K562 (cell line): Measurements from ENCODE around the gene UFC1. TPM values are rescaled to one million over a fixed set of nuclear protein-coding genes. Genes with fewer than 3 reads are reported as not detected.

ENCODE experiments used
- ATF7 ChIP-seq: fragments of 450-650 bp; IDR thresholded peaks from 2 replicates; pipeline ENCODE4 v1.7.1; 2014; ENCODE audit warnings: mild to moderate bottlenecking, moderate library complexity
- BCOR ChIP-seq: fragments of 450-650 bp; IDR thresholded peaks from 2 replicates; pipeline ENCODE4 v1.6.1; 2016
- CUX1 ChIP-seq: fragments of 200-800 bp; sonication (Bioruptor generic); IDR thresholded peaks from 2 replicates; pipeline ENCODE4 v1.6.1; 2016; ENCODE audit warnings: missing genetic modification characterization, missing compliant biosample characterization
- FOXM1 ChIP-seq, 2 experiments: fragments of 450-650 bp in 1 of 2; sonication (generic) in 1 of 2; formaldehyde crosslinking in 1 of 2; IDR thresholded peaks; 2 replicates each; pipeline versions ENCODE4 v1.6.1 to v1.9.0; 2017 to 2022; ENCODE audit warnings: low read depth in 2 of 2, mild to moderate bottlenecking in 2 of 2, missing genetic modification reagents in 1 of 2, moderate library complexity in 1 of 2
- HMGN3 ChIP-seq: IDR thresholded peaks from 2 replicates; pipeline ENCODE4 v1.6.1; 2011; ENCODE audit warnings: borderline replicate concordance, low read depth, mild to moderate bottlenecking, mixed read lengths, low read length; ENCODE audit not compliant: insufficient read length; ENCODE audit errors: extremely low read depth
- PHTF2 ChIP-seq: fragments of 250-450 bp; sonication (Bioruptor Pico); IDR thresholded peaks from 2 replicates; pipeline ENCODE4 v1.5.0; 2021; ENCODE audit warnings: mild to moderate bottlenecking
- PRDM10 ChIP-seq: fragments of 450-650 bp; IDR thresholded peaks from 2 replicates; pipeline ENCODE4 v1.6.1; 2018; ENCODE audit not compliant: partially characterized antibody
- RAD21 ChIP-seq, 2 experiments: fragments of 250-450 bp in 1 of 2; fragments of 450-650 bp in 1 of 2; sonication (Bioruptor Pico) in 1 of 2; formaldehyde crosslinking in 1 of 2; IDR thresholded peaks in 1 of 2; conservative IDR thresholded peaks in 1 of 2; 2 replicates each; pipeline versions ENCODE4 v1.4.0 to v1.8.0; 2020 to 2022; ENCODE audit warnings: mild to moderate bottlenecking in 2 of 2, moderate library complexity in 1 of 2
- RB1 ChIP-seq: fragments of 450-650 bp; IDR thresholded peaks from 2 replicates; pipeline ENCODE4 v1.6.1; 2017; ENCODE audit warnings: low read depth, mild to moderate bottlenecking
- RBM15 ChIP-seq: fragments of 200-400 bp; formaldehyde crosslinking; IDR thresholded peaks from 2 replicates; pipeline ENCODE4 v1.6.1; 2018; ENCODE audit warnings: mild to moderate bottlenecking, low read length, moderate library complexity; ENCODE audit not compliant: insufficient read depth
- SRF ChIP-seq, 2 experiments: fragments of 250-450, 450-650 bp in 1 of 2; sonication (Bioruptor Pico) in 1 of 2; sonication (generic) in 1 of 2; formaldehyde crosslinking; IDR thresholded peaks; 2 replicates each; pipeline versions ENCODE4 v1.5.0 to v1.5.1; 2020 to 2022; ENCODE audit warnings: mild to moderate bottlenecking in 1 of 2, missing genetic modification reagents in 1 of 2
- TSC22D4 ChIP-seq: fragments of 450-650 bp; IDR thresholded peaks from 2 replicates; pipeline ENCODE4 v1.6.1; 2016; ENCODE audit warnings: missing genetic modification characterization, missing biosample characterization, control low read depth
- polyA plus RNA-seq, 8 experiments: library from polyadenylated mRNA; depleted of rRNA in 4 of 8; stranded (reverse) in 5 of 8; unstranded in 3 of 8; fragments of >200 nt; fragmentation: Nextera tagmentation in 2 of 8; fragmentation: Illumina TruSeq in 1 of 8; extraction: Ambion mirVana in 2 of 8; extraction: Trizol in 1 of 8; gene quantifications; 2 replicates each; pipeline versions ENCODE4 v1.2.1 to v1.2.3, GENCODE V29; 2011 to 2014; ENCODE audit warnings: inconsistent platforms in 1 of 8, missing spikeins in 1 of 8
- total RNA-seq, 7 experiments: library from RNA; depleted of rRNA in 6 of 7; stranded (reverse); fragments of >200 nt in 6 of 7; fragmentation: Illumina TruSeq in 2 of 7; extraction: Trizol in 2 of 7; gene quantifications; 2 replicates each; pipeline versions ENCODE4 v1.2.1 to v1.2.3, GENCODE V29; 2011 to 2021; ENCODE audit warnings: low replicate concordance in 1 of 7
- TF ChIP-seq, protein P1 (sequence below): conservative IDR thresholded peaks from 2 replicates; pipeline ENCODE4 v1.6.1; 2011; ENCODE audit warnings: low read depth, mild to moderate bottlenecking, low read length; ENCODE audit not compliant: control insufficient read depth
- TF ChIP-seq, protein P2 (sequence below): fragments of 450-650 bp; IDR thresholded peaks from 2 replicates; pipeline ENCODE4 v1.6.1; 2016; ENCODE audit warnings: missing biosample characterization, missing genetic modification characterization

UFC1 gene
- total and polyA plus RNA-seq, 9 of the 15 experiments (the other 6 are each of a cell fraction or from before 2014, with no cell fraction given), result 92.8 to 220 (median 161) TPM

DNA sequence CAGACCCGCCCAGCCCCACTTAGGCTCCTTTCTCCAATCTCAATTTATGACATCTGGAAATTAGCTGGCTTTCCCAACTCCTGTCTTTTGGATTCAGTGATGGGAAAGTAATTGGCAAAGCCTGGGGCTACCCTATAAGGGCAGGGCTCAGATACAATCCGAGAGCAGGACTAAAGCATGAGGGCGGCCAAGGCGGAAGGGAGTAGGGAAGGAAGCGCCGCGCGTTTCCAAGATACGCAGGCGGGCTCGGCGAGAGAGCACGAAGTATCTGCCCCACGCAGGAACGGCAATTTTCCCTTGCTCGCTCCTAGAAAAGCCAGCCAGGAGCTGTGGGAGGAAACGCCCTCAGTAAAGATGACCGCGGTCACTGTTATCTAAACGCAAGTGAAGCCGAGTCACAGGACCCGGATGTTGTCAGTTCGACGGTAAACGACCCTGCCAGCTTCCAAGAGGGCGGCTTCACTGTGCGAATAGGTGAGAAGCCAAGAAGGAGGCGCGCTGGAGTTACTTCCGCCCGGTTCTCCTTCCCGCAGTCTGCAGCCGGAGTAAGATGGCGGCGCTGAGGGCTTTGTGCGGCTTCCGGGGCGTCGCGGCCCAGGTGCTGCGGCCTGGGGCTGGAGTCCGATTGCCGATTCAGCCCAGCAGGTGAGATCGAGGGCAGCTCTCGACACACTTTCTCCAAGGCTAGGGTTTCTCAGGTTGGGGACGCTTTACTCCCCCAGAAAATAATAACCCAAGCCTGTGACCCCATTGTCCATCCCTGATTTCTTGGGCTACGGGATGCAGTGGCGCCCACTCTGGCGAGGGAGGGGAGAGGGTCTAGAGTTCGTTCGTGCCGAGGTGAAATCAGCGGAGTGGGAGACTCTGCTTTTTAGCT is 48.3 kb downstream of the UFC1 start, which contains the start of gene NDUFS2 (continued):
- TF ChIP-seq RAD21 (CRISPR knock-in tag; conservative IDR thresholded peaks at IDR 0.05 in 1 of 2, IDR thresholded peaks at IDR 0.05 in 1 of 2) (peak in 1 of 2 experiments; percentile 20; a peak in 1 of 4 replicates), PRDM10 (no peak), RB1 (no peak), SRF (CRISPR knock-in tag; IDR thresholded peaks at IDR 0.05) (peak in 1 of 2 experiments; percentile 67; a peak in 1 of 4 replicates), RBM15 (no peak), FOXM1 (IDR thresholded peaks at IDR 0.05; ENCODE audit: low read depth) (0 out of 2 replicates have a peak, but pooled peaks have one; percentile 9), FOXM1 (CRISPR knock-in tag; IDR thresholded peaks at IDR 0.05; ENCODE audit: low read depth) (no peak), CUX1 (CRISPR knock-in tag) (no peak), PHTF2 (CRISPR knock-in tag) (no peak), TSC22D4 (tag) (no peak), BCOR (no peak), ATF7 (peak; percentile 75), HMGN3 (peak; percentile 61)
- TF ChIP-seq, protein P1, sequence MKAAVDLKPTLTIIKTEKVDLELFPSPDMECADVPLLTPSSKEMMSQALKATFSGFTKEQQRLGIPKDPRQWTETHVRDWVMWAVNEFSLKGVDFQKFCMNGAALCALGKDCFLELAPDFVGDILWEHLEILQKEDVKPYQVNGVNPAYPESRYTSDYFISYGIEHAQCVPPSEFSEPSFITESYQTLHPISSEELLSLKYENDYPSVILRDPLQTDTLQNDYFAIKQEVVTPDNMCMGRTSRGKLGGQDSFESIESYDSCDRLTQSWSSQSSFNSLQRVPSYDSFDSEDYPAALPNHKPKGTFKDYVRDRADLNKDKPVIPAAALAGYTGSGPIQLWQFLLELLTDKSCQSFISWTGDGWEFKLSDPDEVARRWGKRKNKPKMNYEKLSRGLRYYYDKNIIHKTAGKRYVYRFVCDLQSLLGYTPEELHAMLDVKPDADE, result peak; percentile 95
- TF ChIP-seq, protein P2, sequence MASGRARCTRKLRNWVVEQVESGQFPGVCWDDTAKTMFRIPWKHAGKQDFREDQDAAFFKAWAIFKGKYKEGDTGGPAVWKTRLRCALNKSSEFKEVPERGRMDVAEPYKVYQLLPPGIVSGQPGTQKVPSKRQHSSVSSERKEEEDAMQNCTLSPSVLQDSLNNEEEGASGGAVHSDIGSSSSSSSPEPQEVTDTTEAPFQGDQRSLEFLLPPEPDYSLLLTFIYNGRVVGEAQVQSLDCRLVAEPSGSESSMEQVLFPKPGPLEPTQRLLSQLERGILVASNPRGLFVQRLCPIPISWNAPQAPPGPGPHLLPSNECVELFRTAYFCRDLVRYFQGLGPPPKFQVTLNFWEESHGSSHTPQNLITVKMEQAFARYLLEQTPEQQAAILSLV (tag), result no peak
